Lower lobe of right lung (tissue), 2 donors: ENCODE data around the gene MPRIP. TPM values are rescaled to one million over a fixed set of nuclear protein-coding genes. Genes with fewer than 3 reads are reported as not detected.
A peak's percentile ranks its signal among the peaks of the same experiment; 100 is the strongest.

ENCODE experiments used
- ATAC-seq, 2 donors: fragments of 200-7000 bp; cut with Tn5 transposase; one replicate each; pipeline ENCODE4 v1.9.1; 2020 to 2022; ENCODE audit warnings: mild to moderate bottlenecking in 2 of 2, moderate library complexity in 2 of 2
- DNase-seq: peaks from one replicate; pipeline ENCODE4 v3.0.0-alpha.2; 2020
- H3K27ac ChIP-seq: fragments of 200-600 bp; one replicate; pipeline ENCODE4 v1.8.0; 2022
- H3K27me3 ChIP-seq: fragments of 200-600 bp; one replicate; pipeline ENCODE4 v1.8.0; 2022; ENCODE audit warnings: low read depth
- H3K36me3 ChIP-seq: fragments of 200-600 bp; one replicate; pipeline ENCODE4 v1.8.0; 2022; ENCODE audit warnings: mild to moderate bottlenecking
- H3K4me1 ChIP-seq: fragments of 200-600 bp; one replicate; pipeline ENCODE4 v1.8.0; 2022
- H3K4me3 ChIP-seq: fragments of 200-600 bp; one replicate; pipeline ENCODE4 v1.8.0; 2022; ENCODE audit warnings: mild to moderate bottlenecking
- H3K9me3 ChIP-seq: fragments of 200-600 bp; one replicate; pipeline ENCODE4 v1.8.0; 2022
- intact Hi-C: fragments of 100-400 bp; cut with DNase I; formaldehyde crosslinking; loops from one replicate; pipeline ENCODE4 v1.11.0; 2022
- total RNA-seq: library from RNA; stranded (reverse); fragmentation: NEBNext Ultra II Directional; extraction: Animal tissue kit (Norgen Biotek cat#: 25700); gene quantifications from one replicate; pipeline ENCODE4 v1.2.1, GENCODE V29; 2021
- TF ChIP-seq, protein P1 (sequence below): fragments of 200-600 bp; IDR thresholded peaks from one replicate; pipeline ENCODE4 v1.8.0; 2022; ENCODE audit warnings: antibody characterized with exemption, mild to moderate bottlenecking
- donor health status: DM: no; HTN: yes; CAD: no; lungs with severe emphysema.

MPRIP gene
- total RNA-seq, 1 donor from 2014 or later, result 232 TPM

DNA sequence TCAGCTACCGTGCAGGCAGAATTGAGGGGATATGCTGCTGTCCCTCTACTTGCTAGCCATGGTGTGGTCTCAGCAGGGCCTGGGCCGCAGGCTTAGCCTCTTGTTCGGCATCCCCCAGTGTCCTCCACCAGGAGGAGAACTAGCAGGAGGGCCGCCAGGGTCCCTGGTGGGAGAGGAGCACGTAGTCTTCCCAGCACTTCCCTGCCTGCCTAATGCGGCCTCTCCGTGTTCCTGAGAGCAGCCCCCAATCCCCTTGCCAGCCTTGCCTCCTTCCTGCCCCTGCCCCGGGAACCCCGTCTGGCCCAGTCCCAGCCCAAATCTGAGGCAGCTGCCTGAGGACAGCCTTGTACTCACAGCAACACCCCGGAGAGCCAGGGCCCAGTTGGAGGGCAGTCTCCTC lies 125.7 kb downstream of the MPRIP start:
- DNase-seq (no peak), ATAC-seq (no peak)
- TF ChIP-seq, protein P1, sequence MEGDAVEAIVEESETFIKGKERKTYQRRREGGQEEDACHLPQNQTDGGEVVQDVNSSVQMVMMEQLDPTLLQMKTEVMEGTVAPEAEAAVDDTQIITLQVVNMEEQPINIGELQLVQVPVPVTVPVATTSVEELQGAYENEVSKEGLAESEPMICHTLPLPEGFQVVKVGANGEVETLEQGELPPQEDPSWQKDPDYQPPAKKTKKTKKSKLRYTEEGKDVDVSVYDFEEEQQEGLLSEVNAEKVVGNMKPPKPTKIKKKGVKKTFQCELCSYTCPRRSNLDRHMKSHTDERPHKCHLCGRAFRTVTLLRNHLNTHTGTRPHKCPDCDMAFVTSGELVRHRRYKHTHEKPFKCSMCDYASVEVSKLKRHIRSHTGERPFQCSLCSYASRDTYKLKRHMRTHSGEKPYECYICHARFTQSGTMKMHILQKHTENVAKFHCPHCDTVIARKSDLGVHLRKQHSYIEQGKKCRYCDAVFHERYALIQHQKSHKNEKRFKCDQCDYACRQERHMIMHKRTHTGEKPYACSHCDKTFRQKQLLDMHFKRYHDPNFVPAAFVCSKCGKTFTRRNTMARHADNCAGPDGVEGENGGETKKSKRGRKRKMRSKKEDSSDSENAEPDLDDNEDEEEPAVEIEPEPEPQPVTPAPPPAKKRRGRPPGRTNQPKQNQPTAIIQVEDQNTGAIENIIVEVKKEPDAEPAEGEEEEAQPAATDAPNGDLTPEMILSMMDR, result no peak
- Histone ChIP-seq H3K27ac (no peak overlapping the region), H3K4me1 (peaks cover 26% of the 10 kb centered on the region), H3K9me3 (no peaks in the 10 kb centered on the region), H3K4me3 (no peak overlapping the region), H3K36me3 (peaks cover 96% of the 10 kb centered on the region), H3K27me3 (no peaks in the 10 kb centered on the region)
- intact Hi-C loops, result no loop called here

DNA sequence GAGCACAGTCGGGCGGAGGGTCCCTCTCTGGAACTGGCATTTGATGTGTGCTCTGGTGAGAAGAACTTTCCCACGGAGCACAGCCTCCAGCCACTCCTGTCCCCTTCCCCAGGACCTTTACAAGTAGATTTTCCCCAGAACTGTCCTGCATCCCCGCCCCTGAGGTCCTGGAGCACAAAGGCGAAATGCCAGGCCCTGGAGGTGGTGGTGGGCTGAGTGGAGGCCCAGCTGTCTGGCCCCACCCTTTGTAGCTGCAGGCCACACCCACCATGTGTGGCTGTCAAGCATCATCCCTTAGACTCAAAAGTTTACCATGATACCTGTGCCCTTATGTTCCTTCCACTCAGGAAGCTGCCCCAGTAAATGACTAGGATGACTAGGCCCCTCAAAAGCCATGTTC lies 126.1 kb downstream of the MPRIP start:
- Histone ChIP-seq H3K9me3 (no peaks in the 10 kb centered on the region), H3K27me3 (no peaks in the 10 kb centered on the region), H3K4me1 (peaks cover 26% of the 10 kb centered on the region), H3K36me3 (peaks cover 96% of the 10 kb centered on the region), H3K4me3 (no peak overlapping the region), H3K27ac (no peak overlapping the region)
- intact Hi-C loops, result no loop called here
- TF ChIP-seq, protein P1, result no peak
- no peak for DNase-seq
- ATAC-seq, result no peak

DNA sequence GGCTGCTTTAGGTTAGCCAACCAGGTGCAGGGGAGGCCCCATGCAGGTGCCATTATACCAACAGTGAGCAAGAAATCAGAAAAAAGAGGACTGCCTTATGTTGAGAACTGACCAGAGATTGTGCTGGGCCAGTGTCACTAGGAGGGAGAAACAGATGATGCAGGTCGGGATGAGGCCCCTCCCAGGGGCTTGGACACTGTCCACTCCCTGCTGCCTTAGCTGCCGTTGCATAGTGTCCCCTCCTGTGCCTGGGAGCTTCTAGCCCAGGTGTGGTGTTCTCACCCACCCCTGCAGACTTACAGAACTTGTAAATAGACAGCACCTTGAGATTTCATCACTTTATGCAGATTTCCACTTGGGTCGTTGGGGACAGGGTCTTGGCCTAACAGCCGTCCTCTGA lies 127.1 kb downstream of the MPRIP start:
- Histone ChIP-seq H3K4me3 (no peak overlapping the region), H3K36me3 (peaks cover 96% of the 10 kb centered on the region), H3K27me3 (no peaks in the 10 kb centered on the region), H3K27ac (no peak overlapping the region), H3K4me1 (peaks cover 26% of the 10 kb centered on the region), H3K9me3 (no peaks in the 10 kb centered on the region)
- DNase-seq (no peak), ATAC-seq (no peak)
- intact Hi-C loops, result no loop called here
- TF ChIP-seq, protein P1, result no peak

DNA sequence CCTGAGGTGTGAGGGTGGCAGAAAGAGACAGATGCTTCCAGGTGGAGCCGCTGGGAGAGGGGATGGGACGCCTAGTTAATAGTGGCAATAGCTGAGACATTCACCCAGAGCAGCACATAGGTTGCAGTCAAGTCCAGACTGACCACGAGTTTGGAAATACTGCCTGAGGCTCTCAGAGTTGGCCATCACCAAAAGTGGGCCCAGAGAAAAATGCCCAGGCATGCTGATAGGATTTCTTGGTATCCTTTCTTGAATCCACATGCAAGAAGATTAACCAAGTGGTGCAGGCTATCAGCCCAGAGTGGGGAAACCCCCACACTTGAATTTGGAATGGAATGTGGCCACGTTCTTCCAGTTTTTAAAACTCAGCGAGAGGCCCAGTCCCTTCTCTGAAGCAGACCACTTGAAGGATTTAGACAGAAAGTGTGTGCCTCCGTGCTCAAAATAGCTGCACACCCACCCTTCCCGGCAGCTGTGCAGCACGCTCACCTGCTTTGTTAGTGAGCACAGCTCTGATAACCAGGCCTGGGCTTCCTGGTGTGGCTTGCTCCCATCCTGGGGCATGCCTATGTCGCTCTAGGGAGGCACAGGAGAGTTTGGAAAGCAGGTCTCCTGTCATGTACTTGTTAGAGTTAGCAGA lies 128.2 kb downstream of the MPRIP start:
- Histone ChIP-seq H3K4me3 (no peak overlapping the region), H3K36me3 (peaks cover 96% of the 10 kb centered on the region), H3K4me1 (peaks cover 26% of the 10 kb centered on the region), H3K27ac (peak overlapping the region; percentile 46), H3K9me3 (no peaks in the 10 kb centered on the region), H3K27me3 (no peaks in the 10 kb centered on the region)
- TF ChIP-seq, protein P1, result no peak
- peak; percentile 69 to 83 for ATAC-seq
- no peak for DNase-seq
- intact Hi-C loops, result no loop called here

DNA sequence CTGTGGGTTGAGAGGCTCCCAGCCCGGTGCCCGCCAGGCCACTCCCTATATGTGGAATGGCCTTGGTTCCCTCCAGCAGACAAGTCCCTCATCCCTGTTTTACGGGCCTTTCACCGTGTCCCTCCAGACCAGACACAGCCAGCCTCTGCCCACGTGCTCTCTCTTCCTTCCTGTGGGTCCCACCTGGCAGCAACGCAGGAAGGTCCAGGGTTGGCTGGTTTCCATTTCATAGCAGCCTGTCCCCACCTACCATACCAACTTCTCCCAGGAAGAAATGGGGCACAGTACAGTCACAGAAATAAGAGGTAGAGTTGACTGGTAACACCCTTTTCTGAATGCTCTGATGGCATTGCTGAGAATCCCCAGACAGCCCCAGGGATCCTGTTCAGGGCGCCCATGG lies 128.9 kb downstream of the MPRIP start:
- no peak for DNase-seq

More for the DNA sequence above, 128.9 kb downstream of the MPRIP start:
- peaks cover 32% of the 10 kb centered on the region for H3K4me1 ChIP-seq
- ATAC-seq, result peak in 1 of 2 donors; percentile 3
- no peaks in the 10 kb centered on the region for H3K9me3 ChIP-seq
- H3K27me3 ChIP-seq, result no peaks in the 10 kb centered on the region
- H3K4me3 ChIP-seq, result no peak overlapping the region
- H3K27ac ChIP-seq, result peak overlapping the region; percentile 46
- H3K36me3 ChIP-seq, result peaks cover 96% of the 10 kb centered on the region
- TF ChIP-seq, protein P1, result no peak
- intact Hi-C loops, result no loop called here
